ENCODE results near the gene USF2.

The USF2 gene

DNA sequence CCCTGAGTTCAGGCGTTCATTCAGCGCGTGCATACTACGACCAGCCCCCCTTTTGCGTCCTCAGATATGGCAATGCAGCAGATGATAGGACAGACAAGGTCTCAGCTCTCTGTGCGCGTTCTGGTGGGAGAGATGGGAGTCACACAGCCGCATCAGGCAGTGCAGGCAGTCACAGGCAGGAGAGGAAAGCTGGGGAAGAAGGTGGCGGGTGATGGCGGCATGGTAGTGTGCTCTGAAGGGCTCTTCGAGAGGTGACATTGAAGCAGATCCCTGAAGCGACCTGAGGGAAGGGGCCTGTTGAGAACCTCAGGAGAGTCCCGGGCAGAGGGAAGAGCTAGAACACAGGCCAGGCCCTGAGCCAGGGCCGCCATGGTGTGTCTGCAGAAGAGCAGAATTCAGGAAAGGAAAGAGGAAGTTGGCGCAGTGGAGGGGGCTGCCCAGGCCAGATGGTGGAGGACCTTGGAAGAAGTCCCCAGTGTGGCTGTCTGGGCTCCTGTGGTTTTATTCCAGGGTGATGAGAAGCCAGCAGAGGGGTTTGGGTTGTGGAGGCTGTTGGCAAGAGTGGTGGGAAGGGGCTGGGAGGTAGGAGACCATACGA is 3.5 kb downstream of the USF2 start:
- TF ChIP-seq, protein P1, sequence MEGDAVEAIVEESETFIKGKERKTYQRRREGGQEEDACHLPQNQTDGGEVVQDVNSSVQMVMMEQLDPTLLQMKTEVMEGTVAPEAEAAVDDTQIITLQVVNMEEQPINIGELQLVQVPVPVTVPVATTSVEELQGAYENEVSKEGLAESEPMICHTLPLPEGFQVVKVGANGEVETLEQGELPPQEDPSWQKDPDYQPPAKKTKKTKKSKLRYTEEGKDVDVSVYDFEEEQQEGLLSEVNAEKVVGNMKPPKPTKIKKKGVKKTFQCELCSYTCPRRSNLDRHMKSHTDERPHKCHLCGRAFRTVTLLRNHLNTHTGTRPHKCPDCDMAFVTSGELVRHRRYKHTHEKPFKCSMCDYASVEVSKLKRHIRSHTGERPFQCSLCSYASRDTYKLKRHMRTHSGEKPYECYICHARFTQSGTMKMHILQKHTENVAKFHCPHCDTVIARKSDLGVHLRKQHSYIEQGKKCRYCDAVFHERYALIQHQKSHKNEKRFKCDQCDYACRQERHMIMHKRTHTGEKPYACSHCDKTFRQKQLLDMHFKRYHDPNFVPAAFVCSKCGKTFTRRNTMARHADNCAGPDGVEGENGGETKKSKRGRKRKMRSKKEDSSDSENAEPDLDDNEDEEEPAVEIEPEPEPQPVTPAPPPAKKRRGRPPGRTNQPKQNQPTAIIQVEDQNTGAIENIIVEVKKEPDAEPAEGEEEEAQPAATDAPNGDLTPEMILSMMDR (IDR thresholded peaks at IDR 0.05; ENCODE audit: control insufficient read depth, insufficient read depth, low read depth, low read length, missing control alignments): no peak
- DNase-seq (ENCODE audit: low read depth): no peak
- H3K4me3 ChIP-seq (ENCODE audit: control insufficient read depth, low read depth, low read length): no peak overlapping the region

DNA sequence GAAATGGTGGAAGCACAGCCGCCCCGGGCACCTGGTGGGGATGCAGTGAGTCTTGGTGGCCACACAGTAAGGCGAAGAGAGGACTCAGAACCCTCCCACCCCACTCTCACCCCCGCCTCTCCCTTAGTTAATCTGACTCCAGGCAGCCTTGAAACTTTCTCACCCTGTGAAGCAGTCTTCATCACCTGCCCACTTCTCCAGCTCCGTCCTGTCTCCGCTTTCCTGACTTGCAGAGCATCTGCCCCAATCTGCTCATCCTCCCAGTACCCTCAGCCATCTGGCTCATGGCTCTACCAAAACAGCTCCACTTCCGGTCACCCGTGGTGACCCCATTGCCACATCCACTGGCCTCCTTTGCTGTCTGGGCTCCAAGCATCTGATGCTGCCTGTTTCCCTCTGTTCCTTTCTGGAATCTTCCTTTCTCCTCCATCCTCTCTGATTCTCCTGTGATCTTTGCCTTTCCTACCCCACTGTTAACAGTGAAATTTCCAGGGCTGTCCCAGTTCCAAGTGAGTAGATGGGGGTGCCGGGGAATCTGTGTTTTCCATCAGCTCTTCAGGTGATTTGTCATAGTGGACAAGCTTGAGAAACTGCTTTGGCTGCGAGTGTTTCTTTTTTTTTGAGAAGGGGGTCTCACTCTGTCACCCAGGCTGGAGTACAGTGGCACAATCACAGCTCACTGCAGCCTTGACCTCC is 4.3 kb downstream of the USF2 start:
- TF ChIP-seq, protein P1 (IDR thresholded peaks at IDR 0.05; ENCODE audit: control insufficient read depth, insufficient read depth, low read depth, low read length, missing control alignments): no peak
- no peak for DNase-seq (ENCODE audit: low read depth)
- H3K4me3 ChIP-seq (ENCODE audit: control insufficient read depth, low read depth, low read length): no peak overlapping the region

GRCh38 chr19:35273686-35274259 is 5.0 kb downstream of the USF2 start:
- no peak overlapping the region for H3K4me3 ChIP-seq (ENCODE audit: control insufficient read depth, low read depth, low read length)
- no peak for DNase-seq (ENCODE audit: low read depth)
- TF ChIP-seq, protein P1 (IDR thresholded peaks at IDR 0.05; ENCODE audit: control insufficient read depth, insufficient read depth, low read depth, low read length, missing control alignments): no peak

DNA sequence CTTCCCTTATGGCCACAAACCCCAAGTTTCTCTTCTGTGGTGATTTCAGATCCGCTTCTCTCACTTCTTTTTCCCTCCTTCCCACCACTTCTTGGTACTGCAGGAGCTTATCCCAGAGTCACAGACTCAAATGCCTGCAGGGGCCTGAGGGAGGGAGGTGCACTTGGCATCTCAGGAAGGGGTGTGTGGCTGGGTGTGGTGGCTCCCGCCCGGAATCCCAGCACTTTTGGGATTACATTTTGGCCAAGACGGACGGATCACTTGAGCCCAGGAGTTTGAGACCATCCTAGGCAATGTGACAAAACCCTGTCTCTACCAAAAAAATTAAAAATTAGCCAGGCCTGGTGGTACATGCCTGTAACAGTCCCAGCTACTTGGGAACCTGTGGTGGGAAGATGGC is 5.6 kb downstream of the USF2 start:
- TF ChIP-seq, protein P1 (IDR thresholded peaks at IDR 0.05; ENCODE audit: control insufficient read depth, insufficient read depth, low read depth, low read length, missing control alignments): no peak
- no peak overlapping the region for H3K4me3 ChIP-seq (ENCODE audit: control insufficient read depth, low read depth, low read length)
- no peak for DNase-seq (ENCODE audit: low read depth)

GRCh38 chr19:35276706-35277281 is 8.0 kb downstream of the USF2 start:
- no peak overlapping the region for H3K4me3 ChIP-seq (ENCODE audit: control insufficient read depth, low read depth, low read length)
- TF ChIP-seq, protein P1 (IDR thresholded peaks at IDR 0.05; ENCODE audit: control insufficient read depth, insufficient read depth, low read depth, low read length, missing control alignments): no peak
- no peak for DNase-seq (ENCODE audit: low read depth)

DNA sequence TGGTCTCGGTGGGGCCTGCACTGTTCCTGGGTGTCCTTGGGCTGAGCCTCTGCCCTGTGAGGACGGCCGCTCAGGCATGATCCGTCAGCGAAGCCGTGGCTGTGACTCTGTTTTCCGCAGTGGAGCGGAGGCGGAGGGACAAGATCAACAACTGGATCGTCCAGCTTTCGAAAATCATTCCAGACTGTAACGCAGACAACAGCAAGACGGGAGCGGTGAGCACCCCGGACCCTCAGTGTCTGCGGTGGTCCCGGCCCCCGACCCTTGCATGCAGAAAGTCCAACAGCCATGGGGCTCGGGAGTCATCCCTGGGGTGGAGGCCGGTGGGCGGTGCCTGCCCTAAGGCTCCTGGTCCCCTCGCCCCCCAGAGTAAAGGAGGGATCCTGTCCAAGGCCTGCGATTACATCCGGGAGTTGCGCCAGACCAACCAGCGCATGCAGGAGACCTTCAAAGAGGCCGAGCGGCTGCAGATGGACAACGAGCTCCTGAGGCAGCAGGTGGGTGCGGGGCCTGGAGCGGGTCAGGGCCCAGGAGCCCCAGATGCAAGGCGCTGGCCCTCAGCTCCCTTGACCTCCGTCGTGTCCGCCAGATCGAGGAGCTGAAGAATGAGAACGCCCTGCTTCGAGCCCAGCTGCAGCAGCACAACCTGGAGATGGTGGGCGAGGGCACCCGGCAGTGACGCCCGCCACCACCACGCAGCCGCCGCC is 10.0 kb downstream of the USF2 start:
- no peak for DNase-seq (ENCODE audit: low read depth)
- no peak overlapping the region for H3K4me3 ChIP-seq (ENCODE audit: control insufficient read depth, low read depth, low read length)
- TF ChIP-seq, protein P1 (IDR thresholded peaks at IDR 0.05; ENCODE audit: control insufficient read depth, insufficient read depth, low read depth, low read length, missing control alignments): no peak
